ENCODE results near the gene APOBEC3B.
"Not testable (repeated sequence)": the region's sequence is repeated elsewhere in the genome, so short reads cannot be mapped to it uniquely, and the experiment has no call there.

The APOBEC3B gene

GRCh38 chr22:39008271-39008850 is 26.2 kb downstream of the APOBEC3B start:
- DNase-seq, result not testable (repeated sequence)

- DNase-seq, result no peak
These were observed 28.8 kb downstream of the APOBEC3B start for GRCh38 chr22:39010946-39011345.

- peak; percentile 35 for DNase-seq
These were observed 30.7 kb downstream of the APOBEC3B start for GRCh38 chr22:39012533-39013511.

GRCh38 chr22:39013561-39013941 is 31.4 kb downstream of the APOBEC3B start:
- peak; percentile 80 for DNase-seq

GRCh38 chr22:39013942-39014722 is 32.0 kb downstream of the APOBEC3B start, which contains the start of gene APOBEC3C:
APOBEC3C (plus strand) TSS chr22:39014257; CDS start chr22:39014363, 106 bp downstream.
- peak; percentile 97 for DNase-seq

GRCh38 chr22:39014723-39015121 is 32.6 kb downstream of the APOBEC3B start:
- DNase-seq, result not testable (repeated sequence)

GRCh38 chr22:39016592-39016991 is 34.4 kb downstream of the APOBEC3B start:
- DNase-seq, result no peak

GRCh38 chr22:39017596-39018365 is 35.6 kb downstream of the APOBEC3B start:
- no peak for DNase-seq

- DNase-seq, result peak; percentile 41
These were observed 38.0 kb downstream of the APOBEC3B start for GRCh38 chr22:39020021-39020651.

- DNase-seq, result peak; percentile 47
These were observed 39.6 kb downstream of the APOBEC3B start for GRCh38 chr22:39021552-39022250.

- no peak for DNase-seq
These were observed 42.6 kb downstream of the APOBEC3B start for GRCh38 chr22:39024519-39025308.

GRCh38 chr22:39026509-39027150 is 44.5 kb downstream of the APOBEC3B start:
- DNase-seq, result no peak

GRCh38 chr22:39027717-39028116 is 45.6 kb downstream of the APOBEC3B start:
- no peak for DNase-seq

- DNase-seq, result no peak
These were observed 46.1 kb downstream of the APOBEC3B start for GRCh38 chr22:39028281-39028680.

GRCh38 chr22:39029227-39029626 is 47.1 kb downstream of the APOBEC3B start:
- no peak for DNase-seq

- DNase-seq, result no peak
These were observed 48.6 kb downstream of the APOBEC3B start for GRCh38 chr22:39030705-39031104.

GRCh38 chr22:39031434-39032295 is 49.5 kb downstream of the APOBEC3B start:
- DNase-seq, result not testable (repeated sequence)

- DNase-seq, result not testable (repeated sequence)
These were observed 54.9 kb downstream of the APOBEC3B start for GRCh38 chr22:39037071-39037470.

Measured in OCI-M1 (cell line).